Activated CD4-positive, alpha-beta T cell treated with anti-CD3 and anti-CD28 coated beads, Interleukin-2, amount 50 U/mL, for 1 hour (primary cell): Measurements from ENCODE around the gene TACR1.
"Not testable (repeated sequence)": the region's sequence is repeated elsewhere in the genome, so short reads cannot be mapped to it uniquely, and the experiment has no call there.

ENCODE experiments used
- DNase-seq: peaks from one replicate; pipeline ENCODE4 v3.0.0-alpha.2; 2020

Gene TACR1

GRCh38 chr2:75199428-75200011 is at the start of gene TACR1:
Gene TACR1, minus strand, starts transcription at chr2:75199520. Its CDS starts 586 bp downstream, at chr2:75198934.
- DNase-seq: peak; percentile 48

- DNase-seq: not testable (repeated sequence)
Observed at GRCh38 chr2:75248581-75248980, 49.3 kb upstream of the TACR1 start.

GRCh38 chr2:75246441-75247167 is 47.3 kb upstream of the TACR1 start:
- DNase-seq: no peak

- DNase-seq: no peak
Observed at GRCh38 chr2:75243219-75243618, 43.9 kb upstream of the TACR1 start.

- no peak for DNase-seq
Observed at GRCh38 chr2:75241696-75242095, 42.4 kb upstream of the TACR1 start.

GRCh38 chr2:75238670-75239330 is 39.5 kb upstream of the TACR1 start:
- no peak for DNase-seq

GRCh38 chr2:75237296-75237695 is 38.0 kb upstream of the TACR1 start:
- DNase-seq: no peak

GRCh38 chr2:75233965-75234364 is 34.6 kb upstream of the TACR1 start:
- no peak for DNase-seq

- no peak for DNase-seq
Observed at GRCh38 chr2:75226617-75227016, 27.3 kb upstream of the TACR1 start.

GRCh38 chr2:75226099-75226498 is 26.8 kb upstream of the TACR1 start:
- DNase-seq: no peak

GRCh38 chr2:75224636-75225094 is 25.3 kb upstream of the TACR1 start:
- no peak for DNase-seq

- DNase-seq: no peak
Observed at GRCh38 chr2:75222527-75222926, 23.2 kb upstream of the TACR1 start.

- DNase-seq: no peak
Observed at GRCh38 chr2:75221862-75222261, 22.5 kb upstream of the TACR1 start.

- DNase-seq: not testable (repeated sequence)
Observed at GRCh38 chr2:75219213-75219612, 19.9 kb upstream of the TACR1 start.

- DNase-seq: no peak
Observed at GRCh38 chr2:75211266-75211770, 12.0 kb upstream of the TACR1 start.

- no peak for DNase-seq
Observed at GRCh38 chr2:75210409-75210808, 11.1 kb upstream of the TACR1 start.

GRCh38 chr2:75208738-75209137 is 9.4 kb upstream of the TACR1 start:
- DNase-seq: no peak

GRCh38 chr2:75204833-75205232 is 5.5 kb upstream of the TACR1 start:
- no peak for DNase-seq

- DNase-seq: no peak
Observed at GRCh38 chr2:75202359-75202758, 3.0 kb upstream of the TACR1 start.

- DNase-seq: no peak
Observed at GRCh38 chr2:75200140-75201096, 1.1 kb upstream of the TACR1 start.

- no peak for DNase-seq
Observed at GRCh38 chr2:75195076-75195691, 4.1 kb downstream of the TACR1 start.

- no peak for DNase-seq
Observed at GRCh38 chr2:75194184-75194868, 5.0 kb downstream of the TACR1 start.
